ENCODE measurements around the gene RANBP9. TPM values are rescaled to one million over a fixed set of nuclear protein-coding genes. Genes with fewer than 3 reads are reported as not detected.

The RANBP9 gene
- total RNA-seq, 1 donor from 2014 or later: 42.1 TPM

DNA sequence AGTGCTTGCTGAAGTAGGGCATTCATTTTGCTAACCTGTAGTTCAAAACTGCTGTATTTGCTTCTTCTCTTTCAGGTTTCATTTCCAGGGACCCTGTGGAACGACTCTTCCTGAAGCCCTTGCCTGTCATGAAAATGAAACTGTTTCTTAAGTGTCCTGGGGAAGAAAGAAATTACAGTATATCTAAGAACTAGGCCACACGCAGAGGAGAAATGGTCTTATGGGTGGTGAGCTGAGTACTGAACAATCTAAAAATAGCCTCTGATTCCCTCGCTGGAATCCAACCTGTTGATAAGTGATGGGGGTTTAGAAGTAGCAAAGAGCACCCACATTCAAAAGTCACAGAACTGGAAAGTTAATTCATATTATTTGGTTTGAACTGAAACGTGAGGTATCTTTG is 99.9 kb downstream of the RANBP9 start:
- Mint-ChIP-seq H3K4me3 (ENCODE audit: unreplicated experiment) (no peak overlapping the region), H3K27ac (ENCODE audit: unreplicated experiment) (no peak overlapping the region), H3K4me1 (ENCODE audit: low read depth, unreplicated experiment) (peaks cover 11% of the 10 kb centered on the region), H3K27me3 (ENCODE audit: low read depth, unreplicated experiment) (no peaks in the 10 kb centered on the region), H3K9me3 (ENCODE audit: unreplicated experiment) (no peaks in the 10 kb centered on the region), H3K36me3 (ENCODE audit: low read depth, unreplicated experiment) (peaks cover 5% of the 10 kb centered on the region)
- Histone ChIP-seq H3K27ac (ENCODE audit: low read depth, low read length) (no peak overlapping the region), H3K9me3 (ENCODE audit: insufficient read depth, low read depth, low read length) (no peaks in the 10 kb centered on the region), H3K9ac (ENCODE audit: low read length) (no peak overlapping the region), H3K4me1 (ENCODE audit: insufficient read depth, low read length) (peaks cover 9% of the 10 kb centered on the region), H3K4me3 (ENCODE audit: insufficient read depth, low read depth, low read length) (no peak overlapping the region), H3K4me2 (ENCODE audit: low read length) (no peak overlapping the region), H3K27me3 (ENCODE audit: insufficient read depth, low read length) (no peaks in the 10 kb centered on the region), H2AFZ (ENCODE audit: low read depth, low read length) (no peak overlapping the region), H4K20me1 (ENCODE audit: insufficient read depth, low read length) (peaks cover 13% of the 10 kb centered on the region), H3K79me2 (ENCODE audit: insufficient read depth, low read length) (peaks cover 28% of the 10 kb centered on the region), H3K36me3 (ENCODE audit: insufficient read depth, low read length) (peaks cover 2% of the 10 kb centered on the region)
- TF ChIP-seq EZH2 (IDR thresholded peaks at IDR 0.05; ENCODE audit: insufficient read depth, low read length): no peak
- TF ChIP-seq, protein P1, sequence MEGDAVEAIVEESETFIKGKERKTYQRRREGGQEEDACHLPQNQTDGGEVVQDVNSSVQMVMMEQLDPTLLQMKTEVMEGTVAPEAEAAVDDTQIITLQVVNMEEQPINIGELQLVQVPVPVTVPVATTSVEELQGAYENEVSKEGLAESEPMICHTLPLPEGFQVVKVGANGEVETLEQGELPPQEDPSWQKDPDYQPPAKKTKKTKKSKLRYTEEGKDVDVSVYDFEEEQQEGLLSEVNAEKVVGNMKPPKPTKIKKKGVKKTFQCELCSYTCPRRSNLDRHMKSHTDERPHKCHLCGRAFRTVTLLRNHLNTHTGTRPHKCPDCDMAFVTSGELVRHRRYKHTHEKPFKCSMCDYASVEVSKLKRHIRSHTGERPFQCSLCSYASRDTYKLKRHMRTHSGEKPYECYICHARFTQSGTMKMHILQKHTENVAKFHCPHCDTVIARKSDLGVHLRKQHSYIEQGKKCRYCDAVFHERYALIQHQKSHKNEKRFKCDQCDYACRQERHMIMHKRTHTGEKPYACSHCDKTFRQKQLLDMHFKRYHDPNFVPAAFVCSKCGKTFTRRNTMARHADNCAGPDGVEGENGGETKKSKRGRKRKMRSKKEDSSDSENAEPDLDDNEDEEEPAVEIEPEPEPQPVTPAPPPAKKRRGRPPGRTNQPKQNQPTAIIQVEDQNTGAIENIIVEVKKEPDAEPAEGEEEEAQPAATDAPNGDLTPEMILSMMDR (IDR thresholded peaks at IDR 0.05; ENCODE audit: insufficient read depth, low read depth, low read length): no peak
- DNase-seq (ENCODE audit: low read depth) (no peak), FAIRE-seq (no peak)

- no peak for DNase-seq (ENCODE audit: low read depth)
- H3K79me2 ChIP-seq (ENCODE audit: insufficient read depth, low read length): no peaks in the 10 kb centered on the region
- no peak overlapping the region for H3K9ac ChIP-seq (ENCODE audit: low read length)
- Mint-ChIP-seq H3K4me3 (ENCODE audit: unreplicated experiment) (no peak overlapping the region), H3K9me3 (ENCODE audit: unreplicated experiment) (peaks cover 3% of the 10 kb centered on the region), H3K4me1 (ENCODE audit: low read depth, unreplicated experiment) (peaks cover 5% of the 10 kb centered on the region), H3K27ac (ENCODE audit: unreplicated experiment) (peak overlapping the region; percentile 69), H3K27me3 (ENCODE audit: low read depth, unreplicated experiment) (no peaks in the 10 kb centered on the region), H3K36me3 (ENCODE audit: low read depth, unreplicated experiment) (peaks cover 16% of the 10 kb centered on the region)
- TF ChIP-seq, protein P1 (IDR thresholded peaks at IDR 0.05; ENCODE audit: insufficient read depth, low read depth, low read length): no peak
- no peak for TF ChIP-seq EZH2 (IDR thresholded peaks at IDR 0.05; ENCODE audit: insufficient read depth, low read length)
- no peak overlapping the region for H3K4me2 ChIP-seq (ENCODE audit: low read length)
- no peak overlapping the region for H2AFZ ChIP-seq (ENCODE audit: low read depth, low read length)
- FAIRE-seq: no peak
- H4K20me1 ChIP-seq (ENCODE audit: insufficient read depth, low read length): no peaks in the 10 kb centered on the region
- no peak overlapping the region for H3K4me3 ChIP-seq (ENCODE audit: insufficient read depth, low read depth, low read length)
- H3K9me3 ChIP-seq (ENCODE audit: insufficient read depth, low read depth, low read length): no peaks in the 10 kb centered on the region
- H3K27me3 ChIP-seq (ENCODE audit: insufficient read depth, low read length): no peaks in the 10 kb centered on the region
- H3K36me3 ChIP-seq (ENCODE audit: insufficient read depth, low read length): peaks cover 5% of the 10 kb centered on the region
- H3K4me1 ChIP-seq (ENCODE audit: insufficient read depth, low read length): no peaks in the 10 kb centered on the region
- no peak overlapping the region for H3K27ac ChIP-seq (ENCODE audit: low read depth, low read length)
Observed at GRCh38 chr6:13605634-13606033, 106.0 kb downstream of the RANBP9 start.

DNA sequence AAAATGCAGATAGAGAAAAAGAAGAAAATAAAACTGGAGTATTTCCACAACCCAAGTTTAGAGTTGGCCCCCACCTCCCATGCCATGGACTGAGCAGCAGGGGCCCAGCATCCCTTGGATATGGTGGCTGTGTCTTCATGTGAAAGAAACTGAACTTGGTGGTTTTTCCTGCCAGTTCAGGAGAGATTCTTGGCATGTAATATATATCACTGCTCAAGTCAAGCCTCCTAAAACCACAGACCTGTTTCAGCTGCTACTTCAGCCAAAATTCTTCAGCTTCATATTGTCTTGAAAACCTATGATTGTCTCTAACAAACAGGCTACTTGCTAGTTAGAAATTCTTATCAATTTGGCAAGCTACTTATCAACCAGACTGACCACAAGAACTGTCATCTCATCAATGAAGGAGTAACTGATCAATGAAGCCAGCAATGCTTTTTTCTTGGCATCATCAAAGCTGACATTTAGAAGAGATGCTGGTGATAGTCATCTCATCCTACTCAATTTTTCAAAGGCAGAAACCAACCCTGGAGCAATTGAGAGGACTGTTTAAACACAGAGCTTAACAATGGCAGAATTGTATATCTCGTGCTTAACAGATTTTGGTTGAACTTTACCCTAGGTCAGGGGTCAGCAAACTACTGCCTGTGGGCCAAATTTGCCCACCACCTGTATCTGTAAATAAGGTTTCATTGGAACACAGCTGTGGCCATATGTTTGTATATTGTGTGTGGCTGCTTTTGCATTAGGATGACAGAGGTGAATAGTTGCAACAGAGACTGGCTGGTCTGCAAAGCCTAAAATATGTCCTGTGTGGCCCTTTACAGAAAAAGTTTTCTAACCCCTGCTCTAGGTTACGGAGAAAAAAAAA is 106.9 kb downstream of the RANBP9 start:
- Mint-ChIP-seq H3K36me3 (ENCODE audit: low read depth, unreplicated experiment) (peaks cover 19% of the 10 kb centered on the region), H3K4me3 (ENCODE audit: unreplicated experiment) (no peak overlapping the region), H3K9me3 (ENCODE audit: unreplicated experiment) (peaks cover 3% of the 10 kb centered on the region), H3K4me1 (ENCODE audit: low read depth, unreplicated experiment) (peaks cover 9% of the 10 kb centered on the region), H3K27ac (ENCODE audit: unreplicated experiment) (no peak overlapping the region), H3K27me3 (ENCODE audit: low read depth, unreplicated experiment) (no peaks in the 10 kb centered on the region)
- H3K4me1 ChIP-seq (ENCODE audit: insufficient read depth, low read length): no peaks in the 10 kb centered on the region
- no peak overlapping the region for H3K4me2 ChIP-seq (ENCODE audit: low read length)
- no peak overlapping the region for H3K9ac ChIP-seq (ENCODE audit: low read length)
- H3K27ac ChIP-seq (ENCODE audit: low read depth, low read length): no peak overlapping the region
- H2AFZ ChIP-seq (ENCODE audit: low read depth, low read length): no peak overlapping the region
- no peaks in the 10 kb centered on the region for H4K20me1 ChIP-seq (ENCODE audit: insufficient read depth, low read length)
- peak; percentile 42 for DNase-seq (ENCODE audit: low read depth)
- H3K27me3 ChIP-seq (ENCODE audit: insufficient read depth, low read length): no peaks in the 10 kb centered on the region
- TF ChIP-seq EZH2 (IDR thresholded peaks at IDR 0.05; ENCODE audit: insufficient read depth, low read length): no peak
- TF ChIP-seq, protein P1 (IDR thresholded peaks at IDR 0.05; ENCODE audit: insufficient read depth, low read depth, low read length): no peak
- H3K9me3 ChIP-seq (ENCODE audit: insufficient read depth, low read depth, low read length): no peaks in the 10 kb centered on the region
- no peak for FAIRE-seq
- peaks cover 5% of the 10 kb centered on the region for H3K36me3 ChIP-seq (ENCODE audit: insufficient read depth, low read length)
- H3K4me3 ChIP-seq (ENCODE audit: insufficient read depth, low read depth, low read length): no peak overlapping the region
- no peaks in the 10 kb centered on the region for H3K79me2 ChIP-seq (ENCODE audit: insufficient read depth, low read length)
